ENCODE results near the gene PDE5A.

PDE5A gene

DNA sequence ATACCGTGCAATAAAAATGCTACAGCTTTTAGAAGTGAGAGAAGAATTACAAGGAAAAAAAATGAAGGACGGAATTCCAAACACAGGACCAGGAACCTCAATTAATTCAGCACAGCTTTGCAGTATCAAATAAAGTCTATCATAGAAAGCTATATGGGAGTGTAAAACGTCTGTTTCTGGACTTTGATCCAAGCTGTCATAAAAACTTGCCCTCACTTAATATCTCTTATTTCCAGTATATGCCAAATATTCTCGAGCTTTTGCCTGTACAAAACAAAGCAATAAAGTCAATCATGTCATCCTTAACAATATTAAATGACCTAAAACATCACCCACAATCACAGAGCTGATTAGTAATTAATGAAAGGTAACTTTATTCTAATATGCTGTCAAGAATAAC, 4.2 kb downstream of the PDE5A start:
- TF ChIP-seq, protein P1, sequence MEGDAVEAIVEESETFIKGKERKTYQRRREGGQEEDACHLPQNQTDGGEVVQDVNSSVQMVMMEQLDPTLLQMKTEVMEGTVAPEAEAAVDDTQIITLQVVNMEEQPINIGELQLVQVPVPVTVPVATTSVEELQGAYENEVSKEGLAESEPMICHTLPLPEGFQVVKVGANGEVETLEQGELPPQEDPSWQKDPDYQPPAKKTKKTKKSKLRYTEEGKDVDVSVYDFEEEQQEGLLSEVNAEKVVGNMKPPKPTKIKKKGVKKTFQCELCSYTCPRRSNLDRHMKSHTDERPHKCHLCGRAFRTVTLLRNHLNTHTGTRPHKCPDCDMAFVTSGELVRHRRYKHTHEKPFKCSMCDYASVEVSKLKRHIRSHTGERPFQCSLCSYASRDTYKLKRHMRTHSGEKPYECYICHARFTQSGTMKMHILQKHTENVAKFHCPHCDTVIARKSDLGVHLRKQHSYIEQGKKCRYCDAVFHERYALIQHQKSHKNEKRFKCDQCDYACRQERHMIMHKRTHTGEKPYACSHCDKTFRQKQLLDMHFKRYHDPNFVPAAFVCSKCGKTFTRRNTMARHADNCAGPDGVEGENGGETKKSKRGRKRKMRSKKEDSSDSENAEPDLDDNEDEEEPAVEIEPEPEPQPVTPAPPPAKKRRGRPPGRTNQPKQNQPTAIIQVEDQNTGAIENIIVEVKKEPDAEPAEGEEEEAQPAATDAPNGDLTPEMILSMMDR (IDR thresholded peaks at IDR 0.05; ENCODE audit: low read depth, low read length, missing control alignments): no peak
- H3K27ac ChIP-seq: no peak overlapping the region
- DNase-seq: no peak
- in situ Hi-C loops (cut with HindIII; ENCODE audit: low pct_ligation_motif_present, low sequenced_read_pairs): no loop called here
- no peaks in the 10 kb centered on the region for H3K36me3 ChIP-seq (replicated peaks)
- H3K27me3 ChIP-seq (replicated peaks): no peaks in the 10 kb centered on the region
- H3K4me3 ChIP-seq (ENCODE audit: low read depth, low read length): no peak overlapping the region

DNA sequence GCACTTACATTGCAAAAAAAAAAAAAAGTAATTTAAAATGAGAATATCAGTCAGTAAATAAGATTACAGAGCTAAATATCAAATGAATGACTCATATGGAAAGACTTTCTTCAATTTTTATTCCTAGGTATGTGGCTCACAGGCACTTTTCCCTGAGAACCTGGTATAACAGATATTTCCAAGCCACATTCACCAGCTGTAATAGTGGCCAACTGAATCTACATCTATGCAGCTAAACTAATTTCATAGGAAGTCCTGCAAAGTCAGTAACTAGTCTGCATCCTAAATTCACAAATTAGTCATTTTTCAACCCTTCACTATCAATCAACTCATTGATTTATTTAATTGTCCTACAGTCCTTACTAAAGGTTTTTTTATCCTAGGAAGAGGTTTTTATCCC, 5.6 kb downstream of the PDE5A start:
- no peak for DNase-seq
- Histone ChIP-seq H3K4me3 (ENCODE audit: low read depth, low read length) (no peak overlapping the region), H3K36me3 (replicated peaks) (no peaks in the 10 kb centered on the region), H3K27ac (no peak overlapping the region), H3K27me3 (replicated peaks) (no peaks in the 10 kb centered on the region)
- in situ Hi-C loops (cut with HindIII; ENCODE audit: low pct_ligation_motif_present, low sequenced_read_pairs): no loop called here
- TF ChIP-seq, protein P1 (IDR thresholded peaks at IDR 0.05; ENCODE audit: low read depth, low read length, missing control alignments): no peak

DNA sequence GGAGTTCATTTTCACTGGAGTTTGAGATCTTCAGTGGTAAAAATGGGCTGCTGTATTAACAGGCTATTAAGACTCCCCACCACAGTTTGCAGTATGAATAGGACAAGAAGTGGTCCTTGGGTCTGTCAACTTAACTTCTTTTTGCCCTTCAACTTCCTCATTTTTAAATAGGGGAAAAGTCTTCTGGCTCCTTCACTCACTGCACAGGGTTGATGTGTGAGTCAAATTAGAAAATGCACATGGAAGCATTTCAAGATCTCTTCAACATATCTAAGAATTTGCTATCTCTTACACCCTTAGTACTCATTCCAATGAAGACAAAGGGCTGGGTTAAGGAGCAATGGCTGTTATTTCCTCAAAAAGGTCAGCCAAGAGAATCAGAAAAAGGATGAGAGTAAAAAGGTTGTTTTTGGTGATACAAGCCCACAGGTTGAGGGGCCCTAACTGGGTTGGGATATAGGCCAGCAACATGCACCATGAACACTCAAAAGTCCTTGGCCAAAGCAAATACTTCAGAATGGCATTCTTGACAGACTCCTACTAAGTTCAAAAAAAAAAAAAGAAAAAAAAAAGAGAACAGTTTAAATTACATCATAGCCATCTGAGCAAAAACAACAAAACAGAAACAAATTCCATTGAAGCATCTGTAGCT, 13.4 kb downstream of the PDE5A start:
- Histone ChIP-seq H3K36me3 (replicated peaks) (no peaks in the 10 kb centered on the region), H3K27ac (no peak overlapping the region), H3K4me3 (ENCODE audit: low read depth, low read length) (no peak overlapping the region), H3K27me3 (replicated peaks) (no peaks in the 10 kb centered on the region)
- no peak for DNase-seq
- TF ChIP-seq, protein P1 (IDR thresholded peaks at IDR 0.05; ENCODE audit: low read depth, low read length, missing control alignments): no peak
- in situ Hi-C loops (cut with HindIII; ENCODE audit: low pct_ligation_motif_present, low sequenced_read_pairs): no loop called here

DNA sequence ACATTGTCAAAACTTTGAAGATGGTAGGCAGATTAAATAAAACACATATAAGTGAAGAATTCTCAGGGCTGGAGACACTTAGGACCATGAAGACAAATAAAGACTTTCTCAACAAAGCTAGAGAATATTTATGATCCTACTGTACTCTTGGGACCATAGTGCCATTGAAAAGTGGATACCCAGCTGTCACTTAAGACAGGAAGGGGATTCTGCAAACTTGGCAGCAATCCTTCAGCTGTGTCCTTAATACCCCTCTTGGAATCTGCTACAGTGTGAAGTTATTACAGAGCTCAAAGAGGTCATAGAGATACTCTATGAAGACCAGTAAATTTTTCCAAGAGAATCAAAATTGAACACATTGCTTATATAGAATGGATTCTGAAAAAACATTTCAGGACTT, 24.3 kb downstream of the PDE5A start:
- TF ChIP-seq, protein P1 (IDR thresholded peaks at IDR 0.05; ENCODE audit: low read depth, low read length, missing control alignments): no peak
- H3K36me3 ChIP-seq (replicated peaks): peaks cover 5% of the 10 kb centered on the region
- no peaks in the 10 kb centered on the region for H3K27me3 ChIP-seq (replicated peaks)
- no peak overlapping the region for H3K27ac ChIP-seq
- H3K4me3 ChIP-seq (ENCODE audit: low read depth, low read length): no peak overlapping the region
- DNase-seq: no peak
- in situ Hi-C loops (cut with HindIII; ENCODE audit: low pct_ligation_motif_present, low sequenced_read_pairs): no loop called here

DNA sequence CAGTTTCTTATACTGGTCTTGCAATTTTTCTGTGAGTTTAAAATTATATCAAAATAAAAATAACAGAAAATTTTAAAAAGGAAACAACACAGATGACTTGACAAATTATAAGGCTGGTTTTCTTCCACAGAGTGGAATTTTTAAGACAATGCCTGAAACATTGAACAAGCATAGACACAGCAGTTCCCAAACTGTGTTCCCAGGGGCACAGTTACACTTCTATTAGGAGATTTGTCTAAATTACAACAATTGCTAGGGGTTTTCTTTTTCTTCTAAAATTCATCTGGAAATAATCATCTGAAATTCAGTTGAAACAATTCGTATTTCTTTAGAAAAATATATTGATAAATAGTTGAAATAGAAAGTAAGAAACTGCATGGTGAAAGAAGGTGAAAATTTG, 26.2 kb downstream of the PDE5A start:
- in situ Hi-C loops (cut with HindIII; ENCODE audit: low pct_ligation_motif_present, low sequenced_read_pairs): no loop called here
- no peak overlapping the region for H3K27ac ChIP-seq
- DNase-seq: no peak
- H3K27me3 ChIP-seq (replicated peaks): no peaks in the 10 kb centered on the region
- H3K36me3 ChIP-seq (replicated peaks): peaks cover 5% of the 10 kb centered on the region
- H3K4me3 ChIP-seq (ENCODE audit: low read depth, low read length): no peak overlapping the region
- TF ChIP-seq, protein P1 (IDR thresholded peaks at IDR 0.05; ENCODE audit: low read depth, low read length, missing control alignments): no peak

DNA sequence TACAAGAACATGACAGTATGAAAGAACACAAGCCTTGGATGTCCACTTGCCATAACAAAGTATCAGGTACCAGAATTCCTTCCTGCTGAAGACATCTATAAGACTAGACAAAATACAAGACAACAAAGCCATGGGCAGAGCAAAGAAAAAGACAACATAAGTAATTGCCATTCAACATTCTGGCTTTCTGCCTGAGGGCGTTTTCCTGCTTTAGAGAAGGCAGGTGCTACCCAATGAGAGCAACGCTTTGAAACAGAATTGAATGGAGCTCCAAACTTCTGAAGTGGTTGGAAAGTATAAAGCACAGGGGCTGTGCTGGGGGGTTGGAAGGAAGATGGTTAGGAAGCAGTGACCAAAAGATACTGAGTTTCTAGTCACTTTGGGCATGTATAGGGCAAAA, 30.1 kb downstream of the PDE5A start:
- no peaks in the 10 kb centered on the region for H3K27me3 ChIP-seq (replicated peaks)
- H3K36me3 ChIP-seq (replicated peaks): no peaks in the 10 kb centered on the region
- H3K4me3 ChIP-seq (ENCODE audit: low read depth, low read length): no peak overlapping the region
- DNase-seq: no peak
- TF ChIP-seq, protein P1 (IDR thresholded peaks at IDR 0.05; ENCODE audit: low read depth, low read length, missing control alignments): no peak
- in situ Hi-C loops (cut with HindIII; ENCODE audit: low pct_ligation_motif_present, low sequenced_read_pairs): no loop called here
- no peak overlapping the region for H3K27ac ChIP-seq
